ENCODE results near the gene KCNN2.

- TF ChIP-seq E2F5 (CRISPR knock-in tag; IDR thresholded peaks at IDR 0.05) (no peak), ZNF219 (CRISPR knock-in tag; IDR thresholded peaks at IDR 0.05; ENCODE audit: borderline replicate concordance) (no peak), SMAD3 (CRISPR knock-in tag; IDR thresholded peaks at IDR 0.05; ENCODE audit: borderline replicate concordance) (no peak), CTCF (IDR thresholded peaks at IDR 0.05) (no peak), ATF6 (CRISPR knock-in tag; IDR thresholded peaks at IDR 0.05) (no peak), AFF4 (CRISPR knock-in tag; IDR thresholded peaks at IDR 0.05; ENCODE audit: borderline replicate concordance) (no peak), ATF3 (CRISPR knock-in tag; conservative IDR thresholded peaks at IDR 0.05) (no peak), NFE2L1 (CRISPR knock-in tag; IDR thresholded peaks at IDR 0.05) (no peak), JUN (CRISPR knock-in tag; IDR thresholded peaks at IDR 0.05) (no peak), IRF2 (CRISPR knock-in tag; IDR thresholded peaks at IDR 0.05; ENCODE audit: borderline replicate concordance, low read depth) (no peak)
Measured at GRCh38 chr5:114408847-114409246, 47.0 kb downstream of the KCNN2 start.
